ENCODE data around the gene IL34.
A peak's percentile ranks its signal among the peaks of the same experiment; 100 is the strongest.

The IL34 gene

DNA sequence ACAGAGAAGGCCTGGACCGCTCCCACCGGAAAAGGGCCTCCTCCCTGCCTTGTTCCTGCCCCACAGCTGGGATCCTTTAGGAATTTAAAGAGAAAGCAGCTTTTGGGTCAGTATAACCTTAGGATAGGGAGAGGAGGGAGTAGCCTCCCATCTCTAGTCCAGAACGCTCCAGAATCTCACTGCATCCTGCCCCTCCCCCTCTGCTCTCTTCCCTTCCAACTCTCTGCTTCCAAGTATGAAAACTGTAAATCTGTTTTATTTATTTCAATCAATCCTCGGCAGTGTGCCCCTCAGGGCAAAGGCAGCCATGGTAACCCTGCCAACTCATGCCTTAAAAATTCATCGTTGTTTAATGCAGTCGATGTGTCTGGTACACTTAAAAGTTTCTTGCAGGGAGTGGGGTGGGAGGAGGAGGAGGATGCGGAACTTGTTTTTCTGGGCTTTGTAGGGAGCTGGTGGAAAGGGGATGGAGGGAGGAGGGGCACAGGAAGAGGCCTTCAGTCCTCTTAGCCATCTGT is 60.6 kb downstream of the IL34 start:
- H3K27ac ChIP-seq: peak overlapping the region; percentile 26; the same call in 1 of the 2 replicates

DNA sequence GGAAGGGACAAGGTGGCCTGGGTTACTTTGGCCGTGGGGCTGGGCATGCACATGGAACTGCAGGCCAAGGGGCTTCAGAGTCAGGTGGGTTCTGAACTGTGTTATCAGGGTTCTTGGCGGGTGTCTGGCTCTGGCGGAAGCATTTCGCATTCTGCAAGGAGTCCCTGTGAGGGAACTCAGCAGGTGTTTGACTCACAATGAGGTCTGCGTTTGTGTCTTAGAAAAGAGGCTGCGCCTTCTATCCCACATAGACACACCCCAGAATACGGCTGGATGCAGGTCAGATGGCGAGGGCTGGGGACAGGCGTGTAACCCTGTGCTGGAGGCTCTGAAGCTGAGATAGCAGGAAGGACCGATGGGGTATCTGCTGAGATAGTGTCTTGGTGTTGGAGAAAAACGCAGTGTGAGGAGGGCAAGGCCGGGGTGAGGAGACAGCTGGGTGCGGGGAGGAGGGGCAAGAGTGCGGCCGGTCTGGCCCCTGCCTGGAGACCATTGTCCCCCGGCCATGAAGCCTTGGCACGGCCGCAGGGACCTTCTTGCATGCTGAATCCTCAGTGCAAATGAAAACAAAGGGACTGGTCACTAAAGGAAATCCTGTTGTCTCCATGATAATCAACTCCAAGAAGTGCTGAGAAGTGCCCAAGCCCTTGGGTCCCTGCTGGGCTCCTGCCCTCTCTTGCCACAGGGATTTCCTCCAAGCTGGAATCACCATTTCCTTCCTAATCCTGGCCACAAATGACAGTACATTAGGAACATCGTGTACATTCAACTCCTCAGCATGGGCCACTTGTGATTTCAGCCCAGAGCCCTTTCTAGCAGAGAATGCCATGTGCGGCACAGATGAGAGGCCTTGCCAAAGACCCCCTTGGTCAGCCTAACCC is 62.2 kb downstream of the IL34 start:
- no peaks in the 10 kb centered on the region for H3K27me3 ChIP-seq
- H3K27ac ChIP-seq: no peak overlapping the region
- no peak overlapping the region for H3K9ac ChIP-seq
- no peak overlapping the region for H3K4me3 ChIP-seq
- H3K9me3 ChIP-seq: no peaks in the 10 kb centered on the region
- peaks cover 51% of the 10 kb centered on the region for H3K4me1 ChIP-seq
- H3K4me2 ChIP-seq: no peak overlapping the region
- TF ChIP-seq Cebpa-rat (IDR thresholded peaks at IDR 0.05): no peak
- H3K36me3 ChIP-seq: peaks cover 21% of the 10 kb centered on the region; the same call in 1 of the 2 replicates
- H4K20me1 ChIP-seq: no peaks in the 10 kb centered on the region

More for the DNA sequence above, 60.6 kb downstream of the IL34 start:
- Histone ChIP-seq H3K4me3 (no peak overlapping the region), H4K20me1 (no peaks in the 10 kb centered on the region), H3K9ac (no peak overlapping the region), H3K4me1 (peaks cover 45% of the 10 kb centered on the region), H3K4me2 (no peak overlapping the region), H3K27me3 (no peaks in the 10 kb centered on the region), H3K36me3 (peaks cover 21% of the 10 kb centered on the region; the same call in 1 of the 2 replicates), H3K9me3 (no peaks in the 10 kb centered on the region)
- no peak for TF ChIP-seq Cebpa-rat (IDR thresholded peaks at IDR 0.05)

DNA sequence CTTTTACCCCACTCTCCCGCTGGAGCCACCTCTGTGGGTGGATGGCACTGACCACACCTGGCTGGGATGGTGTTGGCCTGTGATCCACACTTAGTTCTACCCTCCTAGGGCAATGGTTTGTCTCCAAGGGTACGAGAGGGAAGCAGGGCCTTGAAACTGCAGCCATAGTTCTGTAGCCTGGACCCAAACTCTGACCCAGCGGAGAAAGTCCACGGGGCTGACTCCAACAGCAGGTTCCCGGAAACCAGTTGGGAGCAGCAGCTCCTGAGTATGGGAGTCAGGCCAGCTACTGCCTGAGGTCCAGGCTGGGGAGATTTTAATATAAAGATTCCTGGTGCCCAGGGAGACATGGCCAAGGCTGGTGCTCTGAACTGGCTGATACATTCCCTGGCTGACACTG is 63.1 kb downstream of the IL34 start:
- Histone ChIP-seq H3K27ac (peak overlapping the region; percentile 74), H3K27me3 (no peaks in the 10 kb centered on the region), H3K4me1 (peaks cover 59% of the 10 kb centered on the region), H3K9me3 (no peaks in the 10 kb centered on the region), H3K4me2 (peak overlapping the region; percentile 62), H3K36me3 (peaks cover 21% of the 10 kb centered on the region; the same call in 1 of the 2 replicates), H3K9ac (no peak overlapping the region), H4K20me1 (no peaks in the 10 kb centered on the region), H3K4me3 (no peak overlapping the region)
- TF ChIP-seq Cebpa-rat (IDR thresholded peaks at IDR 0.05): no peak

DNA sequence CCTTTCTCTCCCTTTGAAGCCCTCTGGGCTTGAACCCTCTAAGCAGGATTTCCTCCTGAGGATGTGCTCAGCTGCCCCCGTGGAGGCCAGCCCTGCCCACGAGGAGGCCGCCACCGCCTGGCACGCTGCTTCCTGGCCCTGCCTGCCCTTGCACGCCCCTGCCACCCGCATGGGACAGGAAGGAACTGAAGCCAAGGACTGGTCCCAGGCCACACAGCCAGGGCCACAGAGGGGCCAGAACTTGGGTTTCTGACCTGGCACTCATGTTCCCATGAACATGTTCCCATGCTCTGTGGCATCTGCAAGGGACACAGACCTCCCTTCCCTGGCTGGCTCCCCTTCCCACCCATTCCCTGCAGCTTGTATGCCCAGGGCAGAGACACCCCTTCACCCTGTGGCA is 63.6 kb downstream of the IL34 start:
- Histone ChIP-seq H4K20me1 (no peaks in the 10 kb centered on the region), H3K9ac (no peak overlapping the region; the same call in 1 of the 2 replicates), H3K4me2 (peak overlapping the region; percentile 62), H3K36me3 (peaks cover 21% of the 10 kb centered on the region; the same call in 1 of the 2 replicates), H3K4me3 (no peak overlapping the region), H3K27ac (peak overlapping the region; percentile 74), H3K9me3 (no peaks in the 10 kb centered on the region), H3K4me1 (peaks cover 64% of the 10 kb centered on the region), H3K27me3 (no peaks in the 10 kb centered on the region)
- TF ChIP-seq Cebpa-rat (IDR thresholded peaks at IDR 0.05): no peak
